Endothelial cell of umbilical vein (primary cell): ENCODE results near the gene HIC1. TPM values are rescaled to one million over a fixed set of nuclear protein-coding genes. Genes with fewer than 3 reads are reported as not detected.

Source experiments
- BruUV-seq: library from RNA; stranded (reverse); fragments of 400-500 nt; replicated peaks from 2 replicates; lab custom pipeline; 2021; lab: Mats Ljungman, UMichigan
- CTCF ChIA-PET: fragments of 300-600, 350-600 bp; sonication (Branson Sonifier 250); formaldehyde crosslinking; loops from one replicate; lab custom pipeline; 2021; ENCODE audit warnings: antibody characterized with exemption, inconsistent platforms; lab: Charles Lee
- POLR2A ChIA-PET: fragments of 300-600, 350-600 bp; sonication (Branson Sonifier 250); formaldehyde crosslinking; loops from one replicate; lab custom pipeline; 2021; ENCODE audit warnings: antibody characterized with exemption, inconsistent platforms; lab: Charles Lee
- DNase-seq: peaks from one replicate; pipeline ENCODE4 v3.0.0-alpha.2; 2011; ENCODE audit warnings: low read depth, low spot score
- FAIRE-seq: peaks from 2 replicates; lab custom pipeline; 2011; peaks lifted over from hg19 to GRCh38; lab: Jason Lieb, UNC
- H2AFZ ChIP-seq: 2 replicates; pipeline ENCODE4 v1.6.0; 2012; ENCODE audit warnings: low read depth, low read length, control low read depth, inconsistent platforms
- H3K27ac ChIP-seq: 2 replicates; pipeline ENCODE4 v1.5.1; 2011; ENCODE audit warnings: low read depth, mild to moderate bottlenecking, control low read depth, low read length, moderate library complexity; ENCODE audit not compliant: insufficient read depth
- H3K27me3 ChIP-seq, 2 experiments: 2 replicates each; pipeline versions ENCODE4 v1.6.0 to v1.6.1; 2011; ENCODE audit warnings: low read length in 2 of 2, mixed read lengths in 1 of 2; ENCODE audit not compliant: control insufficient read depth in 2 of 2, insufficient read depth in 2 of 2
- H3K36me3 ChIP-seq, 2 experiments: 2 replicates in 1 of 2; 3 replicates in 1 of 2; pipeline ENCODE4 v1.5.1; 2011; ENCODE audit warnings: low read length in 2 of 2, mild to moderate bottlenecking in 1 of 2, moderate library complexity in 1 of 2; ENCODE audit not compliant: control insufficient read depth in 2 of 2, insufficient read depth in 2 of 2; ENCODE audit errors: extremely low read depth in 1 of 2
- H3K4me1 ChIP-seq: 3 replicates; pipeline ENCODE4 v1.5.1; 2011; ENCODE audit warnings: mild to moderate bottlenecking, low read length; ENCODE audit not compliant: control insufficient read depth, insufficient read depth; ENCODE audit errors: extremely low read depth
- H3K4me2 ChIP-seq: 2 replicates; pipeline ENCODE4 v1.6.1; 2011; ENCODE audit warnings: low read length, control low read depth, mixed read lengths; ENCODE audit not compliant: insufficient read depth
- H3K4me3 ChIP-seq, 3 experiments: fragments of 200-600 bp in 1 of 3; sonication (generic), shearing (Covaris generic) in 1 of 3; replicated peaks in 1 of 3; 2 replicates each; pipeline ENCODE4 v1.5.1; 2011 to 2016; ENCODE audit warnings: control low read depth in 3 of 3, low read length in 3 of 3, mild to moderate bottlenecking in 2 of 3, inconsistent platforms in 1 of 3, low read depth in 1 of 3, moderate library complexity in 1 of 3; ENCODE audit not compliant: insufficient read depth in 1 of 3
- H3K79me2 ChIP-seq: 2 replicates; pipeline ENCODE4 v1.6.0; 2012; ENCODE audit warnings: low read length, inconsistent platforms; ENCODE audit not compliant: control insufficient read depth, insufficient read depth
- H3K9ac ChIP-seq: replicated peaks from 2 replicates; pipeline ENCODE3; 2011; ENCODE audit warnings: low read length, control low read depth; ENCODE audit not compliant: insufficient read depth; ENCODE audit errors: extremely low read depth
- H3K9me1 ChIP-seq: replicated peaks from 3 replicates; pipeline ENCODE4 v1.6.0; 2011; ENCODE audit warnings: mild to moderate bottlenecking, low read length; ENCODE audit not compliant: control insufficient read depth, insufficient read depth; ENCODE audit errors: extremely low read depth
- H3K9me3 ChIP-seq: replicated peaks from 2 replicates; pipeline ENCODE4 v1.5.1; 2012; ENCODE audit warnings: low read length, inconsistent platforms; ENCODE audit not compliant: control insufficient read depth, insufficient read depth
- H4K20me1 ChIP-seq: replicated peaks from 2 replicates; pipeline ENCODE3; 2011; ENCODE audit warnings: mild to moderate bottlenecking, low read length; ENCODE audit not compliant: control insufficient read depth, insufficient read depth; ENCODE audit errors: extremely low read depth
- CTCF ChIP-seq, 2 donors: IDR thresholded peaks; 1 replicate in 1 of 2; 2 replicates in 1 of 2; pipeline ENCODE4 v1.5.1; 2011; ENCODE audit warnings: low read length in 2 of 2, mild to moderate bottlenecking in 2 of 2, moderate library complexity in 2 of 2, control low read depth in 1 of 2, inconsistent platforms in 1 of 2, low read depth in 1 of 2; ENCODE audit not compliant: insufficient read depth in 1 of 2; ENCODE audit errors: extremely low read depth in 1 of 2
- EZH2 ChIP-seq: IDR thresholded peaks from 2 replicates; pipeline ENCODE4 v1.6.1; 2012; ENCODE audit warnings: borderline replicate concordance, low read depth, mild to moderate bottlenecking, moderate library complexity, low read length, inconsistent platforms; ENCODE audit not compliant: severe bottlenecking
- FOS ChIP-seq: IDR thresholded peaks from 2 replicates; pipeline ENCODE4 v1.6.1; 2011; ENCODE audit warnings: mild to moderate bottlenecking, low read length, moderate library complexity, borderline replicate concordance; ENCODE audit not compliant: insufficient read depth
- GATA2 ChIP-seq: IDR thresholded peaks from 2 replicates; pipeline ENCODE4 v1.7.0; 2011; ENCODE audit warnings: low read depth, mild to moderate bottlenecking, moderate library complexity, mixed read lengths, low read length; ENCODE audit not compliant: insufficient read length, insufficient read depth
- JUN ChIP-seq: IDR thresholded peaks from 2 replicates; pipeline ENCODE4 v1.6.1; 2011; ENCODE audit warnings: borderline replicate concordance, low read depth; ENCODE audit not compliant: insufficient read length, insufficient read depth
- MAX ChIP-seq: IDR thresholded peaks from 2 replicates; pipeline ENCODE4 v1.6.1; 2011; ENCODE audit not compliant: insufficient read depth, insufficient read length
- MYC ChIP-seq: IDR thresholded peaks from one replicate; pipeline ENCODE4 v1.6.1; 2011; ENCODE audit warnings: mild to moderate bottlenecking, low read depth, low read length
- POLR2A ChIP-seq: IDR thresholded peaks from 2 replicates; pipeline ENCODE4 v1.6.1; 2012; ENCODE audit warnings: low read depth, mild to moderate bottlenecking, control low read depth, low read length
- POLR2AphosphoS5 ChIP-seq: IDR thresholded peaks from 2 replicates; pipeline ENCODE4 v1.6.1; 2012; ENCODE audit warnings: low read depth, mild to moderate bottlenecking, control low read depth, low read length, moderate library complexity; ENCODE audit not compliant: insufficient read depth
- dilution Hi-C: fragments of 300-500 bp; cut with MboI; formaldehyde crosslinking; loops from one replicate; pipeline ENCODE4 v1.15.0; 2019; ENCODE audit warnings: low sequenced_read_pairs; ENCODE audit not compliant: extremely low pct_ligation_motif_present
- intact Hi-C: fragments of 100-400 bp; cut with micrococcal nuclease; formaldehyde crosslinking; loops from one replicate; pipeline ENCODE4 v1.10.0; 2022
- polyA plus RNA-seq, 4 experiments: library from polyadenylated mRNA; depleted of rRNA in 3 of 4; stranded (reverse) in 3 of 4; unstranded in 1 of 4; fragments of >200 nt; gene quantifications; 2 replicates each; pipeline versions ENCODE4 v1.2.1 to v1.2.3, GENCODE V29; 2011 to 2012; ENCODE audit warnings: missing spikeins in 1 of 4
- total RNA-seq: library from RNA; stranded (reverse); gene quantifications from 2 replicates; pipeline ENCODE4 v1.2.3, GENCODE V29; 2021

Gene HIC1
- total and polyA plus RNA-seq, 2 donors (not counting 3 experiments of a cell fraction or from before 2014, with no cell fraction given) = 18.2 to 35.5 TPM

DNA sequence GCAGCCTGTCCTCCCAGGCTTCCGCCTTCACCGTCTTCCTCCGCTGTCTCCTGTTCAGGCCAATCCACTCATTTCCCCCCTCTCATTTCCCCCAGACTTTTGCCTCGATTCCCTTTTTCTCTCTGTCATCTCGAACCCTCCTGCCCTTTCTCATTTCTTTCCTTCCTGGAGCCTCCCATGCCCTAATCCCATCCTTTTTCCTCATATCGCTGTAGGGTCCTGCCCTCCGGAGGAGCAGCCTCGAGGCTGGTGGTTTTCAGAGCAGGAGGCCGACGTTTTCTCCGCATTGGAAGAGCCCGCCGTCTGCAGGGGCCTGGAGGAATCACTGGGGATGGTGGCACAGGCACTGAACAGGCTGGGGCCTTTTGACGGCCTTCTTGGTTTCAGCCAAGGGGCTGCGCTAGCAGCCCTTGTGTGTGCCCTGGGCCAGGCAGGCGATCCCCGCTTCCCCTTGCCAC, 12.5 kb upstream of the HIC1 start:
- Histone ChIP-seq H3K4me3 (peak overlapping the region; percentile 50 to 90 (median 80)), H2AFZ (peak overlapping the region; percentile 95), H3K36me3 (peaks cover 5 to 12% of the 10 kb centered on the region in 2 experiments), H3K9me1 (no peaks in the 10 kb centered on the region), H3K9ac (peak overlapping the region; percentile 92), H3K4me1 (peaks cover 7% of the 10 kb centered on the region), H3K27ac (peak overlapping the region; percentile 80), H3K9me3 (no peaks in the 10 kb centered on the region), H3K79me2 (peaks cover 17% of the 10 kb centered on the region), H4K20me1 (no peaks in the 10 kb centered on the region), H3K4me2 (peak overlapping the region; percentile 86), H3K27me3 (no peaks in the 10 kb centered on the region)
- dilution Hi-C loops (no loop called here), intact Hi-C loops (no loop called here)
- FAIRE-seq (no peak), DNase-seq (no peak)
- no peak for TF ChIP-seq JUN
- peak; percentile 1 for TF ChIP-seq POLR2A
- peak in 1 of 2 donors; percentile 50 for TF ChIP-seq CTCF (IDR thresholded peaks at IDR 0.05; ENCODE audit: extremely low read depth in 1 of 2, insufficient read depth in 1 of 2, low read depth in 1 of 2, low read length in 2 of 2)
- TF ChIP-seq EZH2 = no peak
- TF ChIP-seq GATA2 = no peak
- TF ChIP-seq FOS = no peak
- no peak for TF ChIP-seq MYC
- TF ChIP-seq POLR2AphosphoS5 = no peak
- TF ChIP-seq MAX = no peak
- POLR2A ChIA-PET = no interaction called here
- CTCF ChIA-PET = interaction anchor here (1.3 to 2.7 kb wide), 2 partner anchors 133 to 202 kb away, joined by 3 to 20 read pairs; no protein-coding TSS in a partner anchor
- BruUV-seq = TSS peak; percentile 53
